PC-3 (cell line): ENCODE results near the gene ARHGAP6. TPM values are rescaled to one million over a fixed set of nuclear protein-coding genes. Genes with fewer than 3 reads are reported as not detected.

Experiments used
- ATAC-seq: fragments of 200-7000 bp; cut with Tn5 transposase; 2 replicates; pipeline ENCODE4 v1.9.1; 2020; ENCODE audit warnings: mild to moderate bottlenecking, moderate library complexity
- BruUV-seq: library from RNA; stranded (reverse); fragments of 400-500 nt; replicated peaks from 2 replicates; lab custom pipeline; 2021; lab: Mats Ljungman, UMichigan
- CTCF ChIA-PET: fragments of 300-600 bp; sonication (Branson Sonifier 250); formaldehyde crosslinking; loops from one replicate; lab custom pipeline; 2022; ENCODE audit warnings: antibody characterized with exemption; lab: Charles Lee
- POLR2A ChIA-PET: fragments of 300-600 bp; sonication (Branson Sonifier 250); formaldehyde crosslinking; loops from one replicate; lab custom pipeline; 2022; ENCODE audit warnings: antibody characterized with exemption; ENCODE audit not compliant: unreplicated experiment; lab: Charles Lee
- DNase-seq: peaks from one replicate; pipeline ENCODE4 v3.0.0-alpha.2; 2015
- H2AFZ ChIP-seq: fragments of 300-600 bp; sonication (generic); 2 replicates; pipeline ENCODE4 v1.6.0; 2016; ENCODE audit warnings: antibody characterized with exemption, low read length
- H3F3A ChIP-seq: fragments of 300-600 bp; sonication (generic); one replicate; pipeline ENCODE4 v1.6.0; 2017; ENCODE audit warnings: antibody characterized with exemption, low read length, control low read depth, mild to moderate bottlenecking; ENCODE audit not compliant: unreplicated experiment
- H3K27ac ChIP-seq: fragments of 300-600 bp; sonication (generic); 2 replicates; pipeline ENCODE4 v1.5.1; 2016; ENCODE audit warnings: mild to moderate bottlenecking, low read length
- H3K27me3 ChIP-seq: fragments of 300-600 bp; sonication (generic); 2 replicates; pipeline ENCODE4 v1.6.1; 2016; ENCODE audit warnings: low read length, mixed read lengths
- H3K36me3 ChIP-seq: fragments of 300-600 bp; sonication (generic); 2 replicates; pipeline ENCODE4 v1.6.1; 2016; ENCODE audit warnings: low read depth, mixed run types, low read length, mixed read lengths
- H3K4me1 ChIP-seq: fragments of 300-600 bp; sonication (generic); 2 replicates; pipeline ENCODE4 v1.5.1; 2016; ENCODE audit warnings: low read length; ENCODE audit not compliant: insufficient read depth
- H3K4me2 ChIP-seq: fragments of 300-600 bp; sonication (generic); 2 replicates; pipeline ENCODE4 v1.6.0; 2016; ENCODE audit warnings: low read length
- H3K4me3 ChIP-seq: fragments of 300-600 bp; sonication (generic); 2 replicates; pipeline ENCODE4 v1.5.1; 2016; ENCODE audit warnings: mild to moderate bottlenecking, low read length, mixed read lengths
- H3K79me2 ChIP-seq: fragments of 300-600 bp; sonication (generic); 2 replicates; pipeline ENCODE4 v1.6.1; 2017; ENCODE audit warnings: low read length, mixed read lengths
- H3K9ac ChIP-seq: fragments of 300-600 bp; sonication (generic); 2 replicates; pipeline ENCODE4 v1.6.0; 2016; ENCODE audit warnings: mild to moderate bottlenecking, low read length
- H3K9me2 ChIP-seq: fragments of 300-600 bp; sonication (generic); replicated peaks from 2 replicates; pipeline ENCODE4 v1.6.1; 2016; ENCODE audit warnings: mixed run types, low read length, mixed read lengths
- H3K9me3 ChIP-seq: fragments of 300-600 bp; sonication (generic); 2 replicates; pipeline ENCODE4 v1.6.1; 2016; ENCODE audit warnings: low read length, mixed read lengths
- H4K20me1 ChIP-seq: fragments of 300-600 bp; sonication (generic); 2 replicates; pipeline ENCODE4 v1.6.1; 2016; ENCODE audit warnings: low read length, mixed read lengths
- CTCF ChIP-seq: fragments of 300-600 bp; sonication (generic); conservative IDR thresholded peaks from 2 replicates; pipeline ENCODE4 v1.5.1; 2017; ENCODE audit warnings: antibody characterized with exemption, low read depth, mild to moderate bottlenecking, low read length
- EZH2 ChIP-seq: fragments of 300-600 bp; sonication (generic); IDR thresholded peaks from one replicate; pipeline ENCODE4 v1.6.1; 2017; ENCODE audit warnings: antibody characterized with exemption, mild to moderate bottlenecking, low read length; ENCODE audit not compliant: unreplicated experiment
- EZH2phosphoT487 ChIP-seq: fragments of 300-600 bp; sonication (generic); IDR thresholded peaks from 2 replicates; pipeline ENCODE4 v1.6.1; 2018; ENCODE audit warnings: mild to moderate bottlenecking, antibody characterized with exemption, low read length, borderline replicate concordance
- intact Hi-C: fragments of 100-400 bp; cut with micrococcal nuclease; formaldehyde crosslinking; loops from 2 replicates; pipeline ENCODE4 v1.9.0; 2023
- total RNA-seq: library from RNA; depleted of rRNA; stranded (reverse); fragments of >200 nt; gene quantifications from 2 replicates; pipeline ENCODE4 v1.2.3, GENCODE V29; 2014

Gene ARHGAP6
- total RNA-seq, 1 experiment from 2014 or later: 2.8 TPM

DNA sequence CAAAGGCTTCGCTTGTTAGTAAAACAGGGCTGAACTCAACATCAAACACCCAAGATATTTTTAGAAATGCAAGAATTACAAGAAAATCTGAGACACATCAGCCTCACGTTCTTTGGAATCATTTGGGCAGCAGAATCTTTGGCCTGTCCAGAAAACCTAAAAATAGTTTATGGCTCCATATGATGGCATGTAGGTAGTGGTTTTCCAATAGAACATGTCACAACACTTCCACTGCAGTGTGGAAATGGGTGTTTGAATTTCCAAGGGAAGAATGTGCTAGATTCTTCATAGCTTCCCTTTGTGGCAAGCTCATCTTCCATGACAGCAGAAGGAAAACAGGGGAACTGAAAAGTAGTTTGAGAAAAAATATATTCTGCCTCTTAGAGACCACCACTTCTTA lies 118.8 kb downstream of the ARHGAP6 start:
- intact Hi-C loops: no loop called here
- DNase-seq (no peak), ATAC-seq (no peak)
- no peak overlapping the region for H3K9ac ChIP-seq
- H3K9me2 ChIP-seq: no peaks in the 10 kb centered on the region
- no peaks in the 10 kb centered on the region for H3K36me3 ChIP-seq
- H4K20me1 ChIP-seq: no peaks in the 10 kb centered on the region
- CTCF ChIA-PET: no interaction called here
- no TSS peak for BruUV-seq
- no peaks in the 10 kb centered on the region for H3F3A ChIP-seq
- H3K4me3 ChIP-seq: no peak overlapping the region
- H3K27ac ChIP-seq: no peak overlapping the region
- no peak overlapping the region for H2AFZ ChIP-seq
- no peaks in the 10 kb centered on the region for H3K9me3 ChIP-seq
- POLR2A ChIA-PET: no interaction called here
- H3K27me3 ChIP-seq: no peaks in the 10 kb centered on the region
- TF ChIP-seq EZH2 (no peak), CTCF (no peak), EZH2phosphoT487 (no peak)
- H3K4me1 ChIP-seq: no peaks in the 10 kb centered on the region
- no peak overlapping the region for H3K4me2 ChIP-seq
- no peaks in the 10 kb centered on the region for H3K79me2 ChIP-seq

- H3K36me3 ChIP-seq: no peaks in the 10 kb centered on the region
- no TSS peak for BruUV-seq
- intact Hi-C loops: no loop called here
- ChIA-PET POLR2A (no interaction called here), CTCF (no interaction called here)
- no peaks in the 10 kb centered on the region for H4K20me1 ChIP-seq
- no peak overlapping the region for H3K27ac ChIP-seq
- no peaks in the 10 kb centered on the region for H3K27me3 ChIP-seq
- no peak overlapping the region for H3K9ac ChIP-seq
- no peaks in the 10 kb centered on the region for H3K4me1 ChIP-seq
- H3K9me2 ChIP-seq: no peaks in the 10 kb centered on the region
- H3K9me3 ChIP-seq: no peaks in the 10 kb centered on the region
- no peak overlapping the region for H3K4me2 ChIP-seq
- no peak for DNase-seq
- H3K79me2 ChIP-seq: no peaks in the 10 kb centered on the region
- TF ChIP-seq EZH2phosphoT487 (no peak), CTCF (peak; percentile 49; the same call in 1 of the 2 replicates)
- H2AFZ ChIP-seq: no peak overlapping the region
- ATAC-seq: no peak
- no peak overlapping the region for H3K4me3 ChIP-seq
- H3F3A ChIP-seq: no peaks in the 10 kb centered on the region
These were observed 122.5 kb downstream of the ARHGAP6 start for GRCh38 chrX:11543249-11543648.

GRCh38 chrX:11541510-11541909 lies 124.2 kb downstream of the ARHGAP6 start:
- no peaks in the 10 kb centered on the region for H3K36me3 ChIP-seq
- H2AFZ ChIP-seq: no peak overlapping the region
- no peak overlapping the region for H3K4me3 ChIP-seq
- no peak overlapping the region for H3K9ac ChIP-seq
- no peak overlapping the region for H3K4me2 ChIP-seq
- H3F3A ChIP-seq: no peaks in the 10 kb centered on the region
- H3K27me3 ChIP-seq: no peaks in the 10 kb centered on the region
- no peaks in the 10 kb centered on the region for H3K79me2 ChIP-seq
- ChIA-PET CTCF (no interaction called here), POLR2A (no interaction called here)
- H3K27ac ChIP-seq: no peak overlapping the region
- BruUV-seq: no TSS peak
- ATAC-seq: no peak
- intact Hi-C loops: no loop called here
- H3K9me2 ChIP-seq: no peaks in the 10 kb centered on the region
- no peak for DNase-seq
- TF ChIP-seq EZH2phosphoT487 (no peak), EZH2 (no peak), CTCF (no peak)
- H4K20me1 ChIP-seq: no peaks in the 10 kb centered on the region
- H3K9me3 ChIP-seq: no peaks in the 10 kb centered on the region
- no peaks in the 10 kb centered on the region for H3K4me1 ChIP-seq
